ENCODE results near the gene SHPK. TPM values are rescaled to one million over a fixed set of nuclear protein-coding genes. Genes with fewer than 3 reads are reported as not detected.

The SHPK gene
- polyA plus RNA-seq, 2 of the 4 experiments (the other 2 are of a cell fraction), result 10.7 to 11.2 TPM

DNA sequence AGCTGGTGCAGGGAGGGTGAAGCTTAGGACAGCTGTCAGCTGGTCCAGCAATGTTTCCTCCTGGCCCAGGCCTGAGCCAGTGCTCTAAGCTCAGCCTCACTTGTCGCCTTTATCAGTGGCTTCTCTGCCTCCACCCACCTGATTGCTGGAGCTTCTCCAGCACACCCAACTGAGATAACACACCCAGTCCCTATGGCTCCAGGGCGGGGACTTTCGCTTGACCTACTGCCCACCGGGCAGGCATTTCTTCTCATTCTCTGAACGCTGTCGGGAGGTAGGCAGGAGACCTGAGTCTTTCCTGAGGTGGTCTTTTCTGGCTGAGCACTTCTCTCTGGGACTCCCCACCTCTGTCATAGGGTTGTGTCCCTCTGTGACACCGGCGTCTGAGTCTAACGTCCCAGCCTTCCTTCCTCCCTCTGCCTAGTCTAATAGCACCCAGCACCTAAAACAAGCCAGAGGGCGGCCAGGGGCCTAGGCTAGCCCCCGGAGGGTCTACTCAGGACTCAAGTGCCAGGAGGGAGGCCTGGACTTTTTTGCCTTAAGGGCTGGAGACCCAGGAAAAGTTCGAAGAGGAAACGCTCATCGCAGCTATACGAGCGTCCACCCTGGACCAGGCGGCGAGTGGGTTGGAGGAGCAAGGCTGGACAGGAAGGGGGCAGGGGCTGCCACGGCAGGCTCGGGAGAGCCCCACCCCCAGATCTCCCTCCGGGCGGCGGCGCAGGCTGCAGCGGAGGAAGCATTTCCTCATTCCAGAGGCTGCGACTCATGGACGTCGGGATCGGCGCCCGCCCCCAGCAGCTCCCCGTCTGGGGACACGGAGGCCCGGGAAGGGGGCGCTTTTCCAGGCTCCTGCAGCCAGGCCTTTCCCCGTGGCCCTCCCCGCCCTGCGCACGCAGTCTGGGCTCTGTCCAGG lies 31.6 kb upstream of the SHPK start:
- ChIA-PET POLR2A (interaction anchor here (0.5 to 2.7 kb wide), 18 partner anchors 8 to 705 kb away, joined by 3 to 24 read pairs (median 4); partner anchors contain the start of genes CTNS, HASPIN, P2RX5 and SHPK), CTCF (interaction anchor here (0.6 to 2.6 kb wide), 8 partner anchors 8 to 619 kb away, joined by 3 to 10 read pairs (median 6); partner anchors contain the start of gene SHPK)
- peak overlapping the region; percentile 88 for H3K4me2 ChIP-seq
- H3K4me3 ChIP-seq, result peak overlapping the region; percentile 82
- H3K4me1 ChIP-seq, result peaks cover 25% of the 10 kb centered on the region
- peak; percentile 89 to 90 for DNase-seq (ENCODE audit: low read depth in 1 of 2, low spot score in 1 of 2)
- H3K9me3 ChIP-seq, result no peaks in the 10 kb centered on the region
- H3K27ac ChIP-seq, result peak overlapping the region; percentile 94
- 1% methylated on average over 34 of the region's 39 CpGs for WGBS (ENCODE audit: missing lambda C conversion rate)
- ATAC-seq, result peak; percentile 76 to 85
- FAIRE-seq, result peak; percentile 81
- TF ChIP-seq NR3C1 (IDR thresholded peaks at IDR 0.05) (no peak), NFE2L2 (conservative IDR thresholded peaks at IDR 0.05; ENCODE audit: low read length) (no peak), BHLHE40 (IDR thresholded peaks at IDR 0.05; ENCODE audit: low read depth, low read length) (no peak), HOXB5 (CRISPR knock-in tag; IDR thresholded peaks at IDR 0.05) (no peak), JUNB (IDR thresholded peaks at IDR 0.05) (no peak), HOXB13 (CRISPR knock-in tag; IDR thresholded peaks at IDR 0.05; ENCODE audit: low read depth) (no peak), CTCF (IDR thresholded peaks at IDR 0.05) (0 out of 3 replicates have a peak, but pooled peaks have one; percentile 11), TP53 (CRISPR knock-in tag; IDR thresholded peaks at IDR 0.05) (no peak), KDM5A (IDR thresholded peaks at IDR 0.05) (no peak), FOXS1 (CRISPR knock-in tag; IDR thresholded peaks at IDR 0.05) (no peak), RCOR1 (IDR thresholded peaks at IDR 0.05; ENCODE audit: low read depth, low read length) (no peak), RFX5 (IDR thresholded peaks at IDR 0.05) (no peak), HEYL (CRISPR knock-in tag; IDR thresholded peaks at IDR 0.05) (no peak), GATA3 (IDR thresholded peaks at IDR 0.05; ENCODE audit: borderline replicate concordance) (peak; percentile 16; the same call in 1 of the 2 replicates), FOSL2 (IDR thresholded peaks at IDR 0.05) (no peak), FOSL2 (CRISPR knock-in tag; IDR thresholded peaks at IDR 0.05) (peak; percentile 91), EHMT2 (IDR thresholded peaks at IDR 0.05; ENCODE audit: low read depth) (no peak), ATOH8 (CRISPR knock-in tag; IDR thresholded peaks at IDR 0.05; ENCODE audit: low read depth) (no peak), FOSB (CRISPR knock-in tag; IDR thresholded peaks at IDR 0.05) (no peak), JUN (IDR thresholded peaks at IDR 0.05) (no peak), POLR2AphosphoS2 (conservative IDR thresholded peaks at IDR 0.05; ENCODE audit: low read length) (no peak), PHF8 (IDR thresholded peaks at IDR 0.05; ENCODE audit: borderline replicate concordance, low read depth) (no peak; the same call in 1 of the 2 replicates), HMGXB4 (CRISPR knock-in tag; IDR thresholded peaks at IDR 0.05; ENCODE audit: borderline replicate concordance) (no peak), CEBPB (IDR thresholded peaks at IDR 0.05) (no peak), POLR2A (IDR thresholded peaks at IDR 0.05; ENCODE audit: low read length) (peak; percentile 22; the same call in 1 of the 2 replicates), ZNF302 (CRISPR knock-in tag; IDR thresholded peaks at IDR 0.05) (no peak), ZFP36 (IDR thresholded peaks at IDR 0.05; ENCODE audit: borderline replicate concordance, partially characterized antibody) (no peak), RNF2 (IDR thresholded peaks at IDR 0.05; ENCODE audit: borderline replicate concordance, low read depth) (no peak), MAZ (IDR thresholded peaks at IDR 0.05; ENCODE audit: borderline replicate concordance, low read depth, low read length) (no peak)
- TF ChIP-seq, protein P1, sequence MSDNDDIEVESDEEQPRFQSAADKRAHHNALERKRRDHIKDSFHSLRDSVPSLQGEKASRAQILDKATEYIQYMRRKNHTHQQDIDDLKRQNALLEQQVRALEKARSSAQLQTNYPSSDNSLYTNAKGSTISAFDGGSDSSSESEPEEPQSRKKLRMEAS (IDR thresholded peaks at IDR 0.05), result peak; percentile 51; the same call in 1 of the 2 replicates
- TF ChIP-seq, protein P2, sequence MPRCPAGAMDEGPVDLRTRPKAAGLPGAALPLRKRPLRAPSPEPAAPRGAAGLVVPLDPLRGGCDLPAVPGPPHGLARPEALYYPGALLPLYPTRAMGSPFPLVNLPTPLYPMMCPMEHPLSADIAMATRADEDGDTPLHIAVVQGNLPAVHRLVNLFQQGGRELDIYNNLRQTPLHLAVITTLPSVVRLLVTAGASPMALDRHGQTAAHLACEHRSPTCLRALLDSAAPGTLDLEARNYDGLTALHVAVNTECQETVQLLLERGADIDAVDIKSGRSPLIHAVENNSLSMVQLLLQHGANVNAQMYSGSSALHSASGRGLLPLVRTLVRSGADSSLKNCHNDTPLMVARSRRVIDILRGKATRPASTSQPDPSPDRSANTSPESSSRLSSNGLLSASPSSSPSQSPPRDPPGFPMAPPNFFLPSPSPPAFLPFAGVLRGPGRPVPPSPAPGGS (IDR thresholded peaks at IDR 0.05), result no peak
- TF ChIP-seq, protein P3, sequence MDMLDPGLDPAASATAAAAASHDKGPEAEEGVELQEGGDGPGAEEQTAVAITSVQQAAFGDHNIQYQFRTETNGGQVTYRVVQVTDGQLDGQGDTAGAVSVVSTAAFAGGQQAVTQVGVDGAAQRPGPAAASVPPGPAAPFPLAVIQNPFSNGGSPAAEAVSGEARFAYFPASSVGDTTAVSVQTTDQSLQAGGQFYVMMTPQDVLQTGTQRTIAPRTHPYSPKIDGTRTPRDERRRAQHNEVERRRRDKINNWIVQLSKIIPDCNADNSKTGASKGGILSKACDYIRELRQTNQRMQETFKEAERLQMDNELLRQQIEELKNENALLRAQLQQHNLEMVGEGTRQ (IDR thresholded peaks at IDR 0.05), result no peak; the same call in 1 of the 2 replicates
- TF ChIP-seq, protein P4, sequence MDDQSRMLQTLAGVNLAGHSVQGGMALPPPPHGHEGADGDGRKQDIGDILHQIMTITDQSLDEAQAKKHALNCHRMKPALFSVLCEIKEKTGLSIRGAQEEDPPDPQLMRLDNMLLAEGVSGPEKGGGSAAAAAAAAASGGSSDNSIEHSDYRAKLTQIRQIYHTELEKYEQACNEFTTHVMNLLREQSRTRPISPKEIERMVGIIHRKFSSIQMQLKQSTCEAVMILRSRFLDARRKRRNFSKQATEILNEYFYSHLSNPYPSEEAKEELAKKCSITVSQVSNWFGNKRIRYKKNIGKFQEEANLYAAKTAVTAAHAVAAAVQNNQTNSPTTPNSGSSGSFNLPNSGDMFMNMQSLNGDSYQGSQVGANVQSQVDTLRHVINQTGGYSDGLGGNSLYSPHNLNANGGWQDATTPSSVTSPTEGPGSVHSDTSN (IDR thresholded peaks at IDR 0.05), result no peak

Measured in A549 (cell line).